AG08395 (cell line): ENCODE measurements around the gene CBX5.
A peak's percentile ranks its signal among the peaks of the same experiment; 100 is the strongest.
"Not testable (repeated sequence)": the region's sequence is repeated elsewhere in the genome, so short reads cannot be mapped to it uniquely, and the experiment has no call there.

ENCODE experiments used
- DNase-seq: peaks from one replicate; pipeline ENCODE4 v3.0.0; 2012; ENCODE audit warnings: mixed read lengths, low spot score

CBX5 gene

DNA sequence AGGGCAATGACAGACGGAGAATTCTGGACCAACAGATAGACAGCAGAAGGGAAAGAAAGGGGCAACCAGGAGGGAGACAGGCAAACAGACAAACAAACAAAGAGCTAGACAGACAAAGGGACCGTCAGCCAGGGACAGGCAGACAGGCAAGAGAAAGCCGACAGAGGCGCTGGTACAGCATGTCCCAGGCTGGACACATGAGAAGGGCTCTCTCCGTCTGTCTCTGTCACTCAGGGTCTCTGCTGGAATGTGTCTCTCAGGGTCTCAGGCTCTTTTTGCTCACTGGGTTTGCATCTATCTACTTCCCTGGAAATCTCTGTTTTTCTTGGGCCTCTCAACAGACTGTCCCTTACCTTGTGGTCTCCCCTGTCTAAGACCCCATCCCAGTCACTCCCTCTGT, 82.9 kb downstream of the CBX5 start:
- no peak for DNase-seq

DNA sequence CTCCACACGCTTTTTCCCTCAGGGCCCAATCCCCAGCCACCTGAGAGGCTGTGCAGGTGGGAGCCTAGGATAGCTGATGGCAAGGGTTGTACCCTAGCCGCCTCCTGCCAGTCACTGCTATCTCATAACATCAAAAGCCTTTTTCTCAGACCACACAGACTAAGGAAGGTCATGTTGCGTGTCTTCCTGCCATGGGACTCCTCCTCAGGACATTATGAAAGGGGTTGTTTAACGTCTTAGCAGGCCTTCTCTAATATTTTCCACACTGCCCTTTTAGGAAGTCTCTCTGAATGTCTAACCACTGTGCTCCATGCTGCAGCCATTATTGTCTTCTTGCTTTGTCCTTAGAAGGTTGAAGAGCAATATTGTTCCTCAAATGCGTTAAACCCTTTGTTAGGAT, 83.5 kb downstream of the CBX5 start:
- DNase-seq, result no peak

DNA sequence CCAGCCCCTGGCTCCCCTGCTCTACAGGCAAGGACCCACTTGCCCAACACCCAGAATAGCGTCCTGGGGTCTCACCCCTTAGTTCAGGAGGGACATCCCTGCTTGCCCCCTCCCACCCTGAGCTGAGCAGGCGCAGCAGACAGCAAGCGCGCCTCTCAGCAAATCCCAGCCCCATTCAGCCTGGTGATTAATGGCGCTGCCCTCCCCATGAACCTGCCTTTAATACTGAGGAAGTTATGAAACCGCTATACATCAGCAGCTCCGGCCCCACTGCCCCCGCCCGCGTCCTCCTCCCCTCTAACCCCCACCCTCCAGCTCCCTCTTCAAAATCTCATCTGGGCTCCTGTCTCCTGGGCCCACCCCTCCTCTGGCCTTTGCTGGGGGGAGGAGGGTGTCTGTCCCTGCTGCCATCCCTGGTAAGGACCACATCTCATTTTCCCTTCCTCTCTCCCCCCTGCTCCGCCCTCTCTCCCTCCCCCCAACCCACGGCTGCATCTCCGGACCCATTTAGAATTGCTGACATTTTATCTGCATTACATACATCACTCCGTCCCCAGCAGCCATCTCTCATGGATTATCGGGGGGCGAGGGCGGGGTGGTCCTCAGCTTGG, 84.1 kb downstream of the CBX5 start:
- DNase-seq, result no peak

DNA sequence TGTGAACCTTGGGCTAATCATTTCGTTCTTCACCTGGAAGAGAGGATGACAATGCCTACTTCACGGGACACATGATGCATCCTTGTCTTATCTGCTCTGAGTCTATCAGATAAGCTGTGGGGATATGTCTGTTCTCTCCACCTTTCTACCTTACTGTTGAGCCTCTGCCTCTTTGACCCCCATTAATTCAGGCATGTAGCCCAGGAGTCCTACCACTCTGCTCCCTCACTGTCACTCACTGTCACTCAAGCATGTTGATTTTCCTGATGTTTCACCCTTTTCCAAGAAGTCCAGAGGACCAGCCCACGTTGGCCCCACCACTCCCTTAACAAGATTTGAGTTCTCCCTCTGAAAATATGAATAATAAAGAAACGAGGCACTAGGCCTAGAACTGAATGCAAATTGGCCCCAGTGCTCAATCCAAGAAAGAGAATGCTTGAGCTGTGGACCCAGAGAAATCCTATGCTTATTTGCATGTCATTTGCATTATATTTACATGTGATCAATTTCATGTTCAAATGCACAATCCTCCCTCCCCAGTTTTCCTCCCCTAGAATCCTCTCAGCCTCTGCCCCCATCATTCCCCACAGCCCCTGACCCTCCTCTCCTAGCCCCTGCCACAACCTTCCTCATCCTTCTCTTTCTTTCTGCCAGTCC, 84.7 kb downstream of the CBX5 start:
- DNase-seq, result no peak

DNA sequence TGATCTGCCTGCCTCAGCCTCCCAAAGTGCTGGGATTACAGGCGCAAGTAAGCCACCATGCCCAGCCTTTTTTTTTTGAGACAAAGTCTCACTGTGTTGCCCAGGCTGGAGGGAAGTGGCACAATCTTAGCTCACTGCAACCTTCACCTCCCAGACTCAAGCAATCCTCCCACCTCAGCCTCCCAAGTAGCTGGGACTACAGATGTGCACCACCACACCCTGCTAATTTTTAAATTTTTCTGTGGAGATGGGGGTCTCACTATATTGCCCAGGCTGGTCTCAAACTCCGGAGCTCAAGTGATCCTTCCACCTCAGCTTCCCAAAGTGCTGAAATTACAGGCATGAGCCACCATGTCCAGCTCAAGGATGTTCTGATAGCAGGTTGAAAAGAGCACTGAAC, 85.3 kb downstream of the CBX5 start:
- DNase-seq, result not testable (repeated sequence)

DNA sequence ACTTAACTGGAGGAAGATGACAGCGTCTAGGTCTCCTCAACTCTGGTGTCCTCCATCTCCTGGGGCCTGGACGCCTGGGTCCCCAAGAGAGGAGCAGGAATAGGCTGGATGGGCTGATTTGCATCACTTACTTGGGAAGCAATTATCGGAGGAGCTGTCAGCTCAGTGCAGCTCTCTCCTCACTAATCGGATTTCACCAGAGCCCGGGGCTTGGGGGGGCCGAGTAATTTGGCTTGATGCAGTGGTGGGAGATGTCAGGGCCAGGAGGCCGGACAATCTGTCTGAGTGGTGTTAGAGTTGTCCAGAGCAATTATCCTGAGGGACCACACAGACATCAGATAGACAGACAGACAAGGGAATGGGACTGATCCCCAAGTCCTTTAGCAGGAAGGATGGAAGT, 86.5 kb downstream of the CBX5 start:
- no peak for DNase-seq

DNA sequence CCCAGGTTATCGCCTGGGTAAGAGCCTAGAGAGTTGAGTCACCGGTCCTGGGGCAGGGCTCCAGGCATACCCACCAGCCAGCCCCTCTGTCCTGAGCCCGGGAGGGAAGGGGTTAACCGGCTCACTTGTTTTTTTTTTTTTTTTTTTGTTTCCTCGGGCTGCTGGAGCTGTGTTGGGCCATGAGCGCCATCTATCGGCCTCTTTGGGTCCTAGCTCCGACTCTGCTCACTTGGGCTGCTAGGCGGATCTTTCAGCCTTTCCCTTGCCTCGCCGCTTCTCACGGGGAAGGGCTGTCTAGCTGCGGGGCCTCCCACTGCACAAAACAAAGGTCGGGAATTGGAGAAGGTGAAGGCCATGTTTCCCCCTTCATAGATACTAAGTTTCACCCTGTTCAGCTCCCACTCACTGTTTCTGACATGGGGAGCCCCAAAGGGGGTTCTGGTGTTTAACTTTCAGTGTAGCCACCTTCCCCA, 88.3 kb downstream of the CBX5 start:
- peak; percentile 91 for DNase-seq

DNA sequence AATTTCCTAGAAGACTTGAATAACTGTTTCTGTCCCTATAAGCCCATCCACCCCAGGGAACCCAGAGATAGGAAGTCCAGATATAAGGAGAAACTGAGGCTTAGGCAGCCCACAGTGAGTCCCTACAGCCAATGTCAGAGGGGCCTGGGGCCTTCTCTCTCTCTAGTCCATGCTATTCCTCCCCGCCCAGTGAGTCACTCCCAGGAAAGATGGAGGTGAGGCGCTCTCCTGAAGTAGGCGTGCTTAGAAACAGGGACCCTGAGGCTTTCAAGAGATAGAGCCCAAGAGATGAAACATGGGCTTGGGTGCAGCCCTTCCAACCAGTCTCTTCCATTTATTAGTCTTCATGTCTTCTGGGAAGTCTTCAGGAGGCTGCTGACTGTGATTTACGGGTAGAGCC, 88.8 kb downstream of the CBX5 start:
- DNase-seq, result no peak

DNA sequence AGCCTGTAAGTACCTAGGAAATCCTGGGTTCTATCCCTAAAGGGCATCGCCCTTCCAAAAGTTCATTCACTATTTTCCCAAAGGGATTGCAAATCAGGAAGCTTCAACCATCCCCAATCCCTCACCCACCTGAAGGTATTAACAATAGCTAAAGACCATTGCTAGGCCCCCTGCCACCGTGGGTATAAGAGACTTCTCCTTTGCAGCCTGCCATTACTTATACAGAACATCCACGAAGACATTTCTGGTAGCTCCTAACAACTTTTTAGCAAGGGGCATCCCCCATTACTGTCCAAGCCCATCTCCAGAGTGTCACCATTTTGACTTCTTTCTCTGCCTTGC, 90.8 kb downstream of the CBX5 start:
- DNase-seq, result no peak

DNA sequence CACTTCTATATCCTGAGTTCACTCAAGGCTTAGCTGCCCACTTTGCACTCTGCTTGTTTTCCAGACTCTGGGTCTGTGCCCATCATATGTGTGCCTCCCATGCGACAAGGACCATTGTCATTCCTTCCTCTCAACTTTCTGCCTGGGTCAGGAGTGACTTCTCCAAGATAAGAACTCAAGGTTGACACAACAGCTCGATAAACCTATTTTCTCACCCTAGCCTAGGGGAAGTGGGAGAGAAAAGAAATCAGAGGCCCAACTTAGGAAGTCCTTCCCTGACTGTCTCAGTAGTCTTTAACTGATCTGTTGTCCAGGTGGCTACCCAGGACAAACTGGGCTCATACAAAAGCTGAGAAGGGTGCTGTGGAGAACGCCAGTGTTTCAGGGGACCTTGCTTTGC, 92.8 kb downstream of the CBX5 start:
- DNase-seq, result no peak

DNA sequence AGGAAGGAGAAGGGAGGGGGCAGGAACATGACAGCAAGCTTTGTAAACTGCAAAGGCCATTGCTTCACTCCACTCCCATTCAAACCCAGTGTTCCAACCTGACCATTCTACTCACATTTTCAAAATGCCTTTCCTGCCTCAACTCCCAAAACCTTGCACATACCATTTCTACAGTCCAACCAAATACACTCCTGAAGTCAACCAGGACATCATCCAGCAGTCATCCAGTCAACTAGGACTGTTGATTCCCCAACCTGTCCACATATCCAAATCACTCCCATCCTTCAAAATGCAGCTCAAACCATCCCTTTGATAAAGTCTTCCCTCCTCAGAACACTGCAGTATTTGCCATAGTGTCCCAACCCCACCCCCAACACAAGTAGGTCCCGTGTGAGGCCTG, 94.0 kb downstream of the CBX5 start:
- DNase-seq, result no peak

DNA sequence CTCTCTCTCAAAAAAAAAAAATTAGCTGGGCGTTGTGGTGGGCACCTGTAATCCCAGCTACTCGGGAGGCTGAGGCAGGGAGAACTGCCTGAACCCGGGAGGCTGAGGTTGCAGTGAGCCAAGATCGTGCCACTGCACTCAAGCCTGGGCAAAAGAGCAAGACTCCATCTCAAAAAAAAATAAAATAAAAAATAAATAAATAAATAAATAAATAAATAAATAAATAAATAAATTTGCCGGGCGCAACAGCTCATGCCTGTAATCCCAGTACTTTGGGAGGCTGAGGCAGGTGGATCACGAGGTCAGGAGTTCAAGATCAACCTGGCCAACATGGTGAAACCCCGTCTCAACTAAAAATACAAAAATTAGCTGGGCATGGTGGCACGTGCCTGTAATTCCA, 94.6 kb downstream of the CBX5 start:
- not testable (repeated sequence) for DNase-seq

DNA sequence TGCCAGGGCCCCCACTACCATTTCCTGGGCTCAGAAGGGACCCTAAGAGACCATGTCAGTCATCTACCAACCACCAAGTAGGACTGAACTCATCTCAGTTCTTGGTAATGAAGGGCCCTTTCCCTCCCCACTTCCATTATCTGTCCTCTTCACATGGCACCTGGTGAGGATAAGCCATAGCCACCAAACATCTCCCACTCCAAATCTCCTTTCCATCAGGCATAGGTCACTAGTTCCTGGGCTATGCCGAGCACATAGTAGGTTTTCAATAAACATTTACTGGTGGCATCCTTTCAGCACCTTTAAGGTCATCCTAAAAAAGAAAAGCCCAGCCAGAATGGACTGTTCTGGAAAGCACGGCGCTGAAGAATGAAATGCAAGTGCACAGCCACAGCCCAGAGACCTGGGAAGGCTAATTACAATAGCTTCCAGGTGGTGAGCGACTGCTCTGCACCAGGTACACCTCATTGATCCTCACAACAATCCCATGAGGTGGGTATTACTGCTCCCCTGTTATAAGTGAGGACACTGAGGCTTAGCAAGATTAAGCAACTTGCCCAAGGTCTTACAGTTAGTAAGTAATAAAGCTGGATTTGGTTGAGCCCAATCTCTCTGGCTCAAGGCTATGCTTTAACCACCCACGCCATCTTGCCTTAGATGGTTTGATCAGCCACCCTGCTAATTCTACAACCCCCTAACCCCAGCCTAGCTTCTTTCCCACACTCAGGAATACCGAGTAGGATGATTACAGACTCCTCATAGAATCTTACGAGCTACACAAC, 95.7 kb downstream of the CBX5 start:
- no peak for DNase-seq

DNA sequence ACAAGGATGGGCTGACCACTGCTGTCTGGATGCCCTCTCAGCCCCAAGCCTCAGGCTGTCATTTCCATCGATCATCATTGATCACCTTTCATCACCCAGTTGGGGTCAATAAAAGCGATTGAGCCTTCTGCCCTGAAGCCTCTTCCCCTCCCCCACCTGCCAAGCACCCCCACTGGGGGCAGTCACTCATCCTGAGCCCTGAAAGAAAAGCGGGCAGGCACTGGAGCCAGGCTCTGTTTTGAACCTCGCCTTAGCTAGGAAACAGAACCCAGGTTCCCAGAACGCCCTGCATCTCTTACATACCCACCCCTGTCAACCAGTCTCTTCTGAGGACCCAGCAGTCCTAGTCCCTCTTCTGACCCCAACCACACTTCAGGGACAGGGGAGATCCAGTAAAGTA, 96.9 kb downstream of the CBX5 start:
- DNase-seq, result no peak

DNA sequence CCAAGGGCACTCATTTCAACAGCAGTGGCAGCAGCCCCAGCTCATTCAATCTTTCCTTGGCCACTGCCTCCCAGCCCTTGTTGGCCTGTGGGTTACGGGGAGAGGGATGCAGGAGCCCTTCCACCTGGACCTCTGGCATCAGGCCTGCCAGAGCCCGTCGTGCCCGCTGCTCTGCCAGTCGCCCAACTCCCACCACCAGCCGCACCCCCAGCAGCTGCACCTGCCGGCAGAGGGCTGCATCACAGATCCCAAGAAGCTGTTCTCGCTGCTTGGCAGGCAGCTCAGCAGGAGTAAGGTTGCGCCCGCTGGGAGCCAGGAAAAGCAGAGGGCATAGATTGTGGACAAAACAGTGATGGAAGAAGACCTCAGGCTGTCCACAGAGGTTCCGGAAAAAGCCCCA, 97.8 kb downstream of the CBX5 start:
- DNase-seq, result no peak
